Measurements from ENCODE around the gene CDYL.

DNA sequence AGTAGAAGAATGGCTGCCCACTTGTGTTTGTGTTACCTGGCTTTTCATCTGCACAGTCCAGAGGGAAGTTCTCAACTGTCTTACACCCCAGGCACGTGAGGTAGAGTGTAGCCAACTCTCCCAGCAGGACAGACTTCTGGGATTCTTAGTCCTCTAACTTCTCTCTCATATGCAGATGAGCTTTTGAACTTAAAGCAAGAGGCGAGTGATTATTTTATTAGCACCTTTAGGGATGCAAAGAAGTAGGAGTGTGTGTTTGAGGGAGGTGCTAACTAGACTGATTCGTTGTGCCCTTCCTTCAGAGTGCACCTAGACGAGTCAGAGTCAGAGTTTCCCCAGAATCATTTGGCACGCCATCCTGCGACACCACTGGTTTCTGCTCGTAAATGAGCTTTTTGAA, 10.8 kb downstream of the CDYL start:
- TF ChIP-seq, protein P1, sequence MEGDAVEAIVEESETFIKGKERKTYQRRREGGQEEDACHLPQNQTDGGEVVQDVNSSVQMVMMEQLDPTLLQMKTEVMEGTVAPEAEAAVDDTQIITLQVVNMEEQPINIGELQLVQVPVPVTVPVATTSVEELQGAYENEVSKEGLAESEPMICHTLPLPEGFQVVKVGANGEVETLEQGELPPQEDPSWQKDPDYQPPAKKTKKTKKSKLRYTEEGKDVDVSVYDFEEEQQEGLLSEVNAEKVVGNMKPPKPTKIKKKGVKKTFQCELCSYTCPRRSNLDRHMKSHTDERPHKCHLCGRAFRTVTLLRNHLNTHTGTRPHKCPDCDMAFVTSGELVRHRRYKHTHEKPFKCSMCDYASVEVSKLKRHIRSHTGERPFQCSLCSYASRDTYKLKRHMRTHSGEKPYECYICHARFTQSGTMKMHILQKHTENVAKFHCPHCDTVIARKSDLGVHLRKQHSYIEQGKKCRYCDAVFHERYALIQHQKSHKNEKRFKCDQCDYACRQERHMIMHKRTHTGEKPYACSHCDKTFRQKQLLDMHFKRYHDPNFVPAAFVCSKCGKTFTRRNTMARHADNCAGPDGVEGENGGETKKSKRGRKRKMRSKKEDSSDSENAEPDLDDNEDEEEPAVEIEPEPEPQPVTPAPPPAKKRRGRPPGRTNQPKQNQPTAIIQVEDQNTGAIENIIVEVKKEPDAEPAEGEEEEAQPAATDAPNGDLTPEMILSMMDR (IDR thresholded peaks at IDR 0.05 in 4 of 5, conservative IDR thresholded peaks at IDR 0.05 in 1 of 5), result no peak
- no peak for TF ChIP-seq POLR2A (IDR thresholded peaks at IDR 0.05)

Data from gastrocnemius medialis (tissue), 4 donors.